Right atrium auricular region (tissue), 2 donors: ENCODE data around the gene PODXL2. TPM values are rescaled to one million over a fixed set of nuclear protein-coding genes. Genes with fewer than 3 reads are reported as not detected.
"Not testable (repeated sequence)": the region's sequence is repeated elsewhere in the genome, so short reads cannot be mapped to it uniquely, and the experiment has no call there.

ENCODE experiments used
- DNase-seq: peaks from one replicate; pipeline ENCODE4 v3.0.0-alpha.2; 2019; ENCODE audit warnings: low spot score
- H3K27ac ChIP-seq, 2 donors: fragments of 200-600 bp; sonication (generic); 1 replicate in 1 of 2; 2 replicates in 1 of 2; pipeline ENCODE4 v1.5.1; 2016 to 2019
- H3K27me3 ChIP-seq, 2 donors: fragments of 200-600 bp; sonication (generic); one replicate each; pipeline versions ENCODE4 v1.5.1 to v1.6.0; 2017 to 2019
- H3K36me3 ChIP-seq: fragments of 200-600 bp; sonication (generic); one replicate; pipeline ENCODE4 v1.5.1; 2016
- H3K4me1 ChIP-seq, 2 donors: fragments of 200-600 bp; sonication (generic); one replicate each; pipeline versions ENCODE4 v1.5.1 to v1.6.0; 2017 to 2019
- H3K4me3 ChIP-seq, 2 donors: fragments of 200-600 bp; sonication (generic); 1 replicate in 1 of 2; 2 replicates in 1 of 2; pipeline ENCODE4 v1.5.1; 2017 to 2019; ENCODE audit warnings: mild to moderate bottlenecking in 1 of 2, moderate library complexity in 1 of 2
- H3K9me3 ChIP-seq, 2 donors: fragments of 200-600 bp; sonication (generic); one replicate each; pipeline ENCODE4 v1.5.1; 2019
- CTCF ChIP-seq, 2 donors: fragments of 200-600 bp; sonication (generic); IDR thresholded peaks; one replicate each; pipeline ENCODE4 v1.5.1; 2019; ENCODE audit warnings: antibody characterized with exemption in 2 of 2
- total RNA-seq, 2 donors: library from RNA; depleted of rRNA; stranded (reverse); fragments of >200 nt; gene quantifications; one replicate each; pipeline ENCODE4 v1.1.0, GENCODE V29; 2016

PODXL2 gene
- total RNA-seq, 2 donors from 2014 or later, result 1.9 to 2.9 TPM

- H3K27ac ChIP-seq, result peak overlapping the region; percentile 88 to 90
- peaks cover 0 to 70% of the 10 kb centered on the region in 2 donors for H3K4me1 ChIP-seq
- DNase-seq, result no peak
- no peak for TF ChIP-seq CTCF (IDR thresholded peaks at IDR 0.05)
- no peak overlapping the region for H3K4me3 ChIP-seq
- no peaks in the 10 kb centered on the region for H3K9me3 ChIP-seq
- peaks cover 4% of the 10 kb centered on the region for H3K36me3 ChIP-seq
- H3K27me3 ChIP-seq, result no peaks in the 10 kb centered on the region
Observed at GRCh38 chr3:127700406-127700805, 71.4 kb downstream of the PODXL2 start.

- H3K27ac ChIP-seq, result peak overlapping the region; percentile 77 to 90
- H3K36me3 ChIP-seq, result peaks cover 4% of the 10 kb centered on the region
- no peak for DNase-seq
- no peaks in the 10 kb centered on the region for H3K9me3 ChIP-seq
- H3K4me3 ChIP-seq, result no peak overlapping the region
- H3K4me1 ChIP-seq, result peaks cover 0 to 62% of the 10 kb centered on the region in 2 donors
- no peak for TF ChIP-seq CTCF (IDR thresholded peaks at IDR 0.05)
- H3K27me3 ChIP-seq, result no peaks in the 10 kb centered on the region
Observed at GRCh38 chr3:127701280-127701911, 72.4 kb downstream of the PODXL2 start.

GRCh38 chr3:127702151-127702578, 73.2 kb downstream of the PODXL2 start:
- no peaks in the 10 kb centered on the region for H3K27me3 ChIP-seq
- peaks cover 0 to 62% of the 10 kb centered on the region in 2 donors for H3K4me1 ChIP-seq
- DNase-seq, result no peak
- H3K36me3 ChIP-seq, result peaks cover 4% of the 10 kb centered on the region
- H3K9me3 ChIP-seq, result no peaks in the 10 kb centered on the region
- H3K4me3 ChIP-seq, result no peak overlapping the region
- peak overlapping the region; percentile 77 to 90 for H3K27ac ChIP-seq
- no peak for TF ChIP-seq CTCF (IDR thresholded peaks at IDR 0.05)

- H3K9me3 ChIP-seq, H3K27ac ChIP-seq, H3K36me3 ChIP-seq, H3K4me3 ChIP-seq, H3K27me3 ChIP-seq, DNase-seq: not testable (repeated sequence)
- peaks cover 0 to 62% of the 10 kb centered on the region in 2 donors for H3K4me1 ChIP-seq
Observed at GRCh38 chr3:127704840-127705239, 75.9 kb downstream of the PODXL2 start.

GRCh38 chr3:127706312-127706711, 77.3 kb downstream of the PODXL2 start:
- no peak for DNase-seq
- H3K27ac ChIP-seq, result peak overlapping the region; percentile 57 to 78
- TF ChIP-seq CTCF (IDR thresholded peaks at IDR 0.05), result no peak

GRCh38 chr3:127706785-127707351, 77.9 kb downstream of the PODXL2 start:
- no peak for DNase-seq
- H3K27ac ChIP-seq, result peak overlapping the region; percentile 57 to 78
- H3K4me3 ChIP-seq, result no peak overlapping the region
- H3K27me3 ChIP-seq, result no peaks in the 10 kb centered on the region
- H3K36me3 ChIP-seq, result peaks cover 4% of the 10 kb centered on the region
- H3K9me3 ChIP-seq, result no peaks in the 10 kb centered on the region
- no peak for TF ChIP-seq CTCF (IDR thresholded peaks at IDR 0.05)
- peaks cover 0 to 62% of the 10 kb centered on the region in 2 donors for H3K4me1 ChIP-seq

More at GRCh38 chr3:127706312-127706711, 77.3 kb downstream of the PODXL2 start:
- H3K36me3 ChIP-seq, result peaks cover 4% of the 10 kb centered on the region
- H3K4me3 ChIP-seq, result no peak overlapping the region
- H3K4me1 ChIP-seq, result peaks cover 0 to 64% of the 10 kb centered on the region in 2 donors
- no peaks in the 10 kb centered on the region for H3K9me3 ChIP-seq
- H3K27me3 ChIP-seq, result no peaks in the 10 kb centered on the region
